IMR-90 (cell line): Measurements from ENCODE around the gene PLA2G4B. TPM values are rescaled to one million over a fixed set of nuclear protein-coding genes. Genes with fewer than 3 reads are reported as not detected.

Experiments
- ATAC-seq: fragments of 200-7000 bp; cut with Tn5 transposase; 2 replicates; pipeline ENCODE4 v1.9.1; 2020; ENCODE audit warnings: low read depth, mild to moderate bottlenecking, moderate library complexity
- BruUV-seq: library from RNA; stranded (reverse); fragments of 400-500 nt; replicated peaks from 2 replicates; lab custom pipeline; 2021; lab: Mats Ljungman, UMichigan
- CTCF ChIA-PET: fragments of 300-600 bp; formaldehyde crosslinking; extraction: SDS; loops from one replicate; lab custom pipeline; 2021; ENCODE audit warnings: antibody characterized with exemption; lab: Yijun Ruan, JAX
- POLR2A ChIA-PET: fragments of 300-600 bp; sonication (Branson Sonifier 250); formaldehyde crosslinking; loops from one replicate; lab custom pipeline; 2022; ENCODE audit warnings: antibody characterized with exemption; ENCODE audit not compliant: unreplicated experiment; lab: Charles Lee
- DNase-seq: peaks from one replicate; pipeline ENCODE4 v3.0.0; 2013
- H2AFZ ChIP-seq: replicated peaks from 2 replicates; pipeline ENCODE3; 2013; ENCODE audit warnings: low read length, mild to moderate bottlenecking; ENCODE audit not compliant: poor library complexity
- H2AK5ac ChIP-seq: 2 replicates; pipeline ENCODE4 v1.6.1; 2013; ENCODE audit warnings: low read depth, low read length, inconsistent platforms
- H2AK9ac ChIP-seq: replicated peaks from 2 replicates; pipeline ENCODE3; 2013; ENCODE audit warnings: mild to moderate bottlenecking, low read depth, low read length, moderate library complexity; ENCODE audit not compliant: poor library complexity
- H2BK120ac ChIP-seq: 2 replicates; pipeline ENCODE4 v1.6.1; 2013; ENCODE audit warnings: low read depth, low read length, inconsistent platforms
- H2BK15ac ChIP-seq: 3 replicates; pipeline ENCODE4 v1.6.1; 2013; ENCODE audit warnings: low read depth, low read length, inconsistent platforms
- H2BK20ac ChIP-seq: 2 replicates; pipeline ENCODE4 v1.6.1; 2013; ENCODE audit warnings: low read depth, mild to moderate bottlenecking, inconsistent platforms, low read length, moderate library complexity
- H2BK5ac ChIP-seq: 2 replicates; pipeline ENCODE4 v1.6.1; 2013; ENCODE audit warnings: mild to moderate bottlenecking, low read depth, low read length, inconsistent platforms; ENCODE audit not compliant: poor library complexity, severe bottlenecking
- H3K14ac ChIP-seq: replicated peaks from 2 replicates; pipeline ENCODE4 v1.6.1; 2013; ENCODE audit warnings: low read depth, low read length, inconsistent platforms
- H3K18ac ChIP-seq: 2 replicates; pipeline ENCODE4 v1.6.1; 2013; ENCODE audit warnings: low read depth, low read length, control low read depth
- H3K23ac ChIP-seq: 2 replicates; pipeline ENCODE4 v1.6.1; 2013; ENCODE audit warnings: low read depth, low read length, inconsistent platforms
- H3K27ac ChIP-seq: 2 replicates; pipeline ENCODE4 v1.5.1; 2013; ENCODE audit warnings: mild to moderate bottlenecking, control low read depth, low read length; ENCODE audit not compliant: insufficient read depth
- H3K27me3 ChIP-seq: 2 replicates; pipeline ENCODE4 v1.6.1; 2013; ENCODE audit warnings: low read length; ENCODE audit not compliant: control insufficient read depth, insufficient read depth
- H3K36me3 ChIP-seq: 2 replicates; pipeline ENCODE4 v1.6.1; 2013; ENCODE audit warnings: low read length, mixed read lengths; ENCODE audit not compliant: control insufficient read depth, insufficient read depth
- H3K4ac ChIP-seq: 2 replicates; pipeline ENCODE4 v1.6.1; 2013; ENCODE audit warnings: low read depth, low read length, inconsistent platforms
- H3K4me1 ChIP-seq: 2 replicates; pipeline ENCODE4 v1.6.1; 2013; ENCODE audit warnings: low read length, mixed read lengths; ENCODE audit not compliant: control insufficient read depth, insufficient read depth
- H3K4me2 ChIP-seq: 2 replicates; pipeline ENCODE4 v1.6.1; 2013; ENCODE audit warnings: low read depth, mild to moderate bottlenecking, control low read depth, low read length, moderate library complexity
- H3K4me3 ChIP-seq: 2 replicates; pipeline ENCODE4 v1.5.1; 2013; ENCODE audit warnings: low read depth, mild to moderate bottlenecking, control low read depth, low read length, moderate library complexity; ENCODE audit not compliant: insufficient read depth
- H3K56ac ChIP-seq: 2 replicates; pipeline ENCODE4 v1.6.1; 2013; ENCODE audit warnings: low read length, inconsistent platforms; ENCODE audit not compliant: insufficient read depth; ENCODE audit errors: extremely low read depth
- H3K79me1 ChIP-seq, 2 experiments: 2 replicates each; pipeline ENCODE4 v1.6.1; 2013; ENCODE audit warnings: low read length in 2 of 2, inconsistent platforms in 1 of 2, low read depth in 1 of 2
- H3K9ac ChIP-seq: 2 replicates; pipeline ENCODE4 v1.6.1; 2013; ENCODE audit warnings: low read depth, low read length, control low read depth
- H3K9me1 ChIP-seq: 2 replicates; pipeline ENCODE4 v1.6.1; 2013; ENCODE audit warnings: low read length, inconsistent platforms; ENCODE audit not compliant: insufficient read depth
- H3K9me3 ChIP-seq: 2 replicates; pipeline ENCODE4 v1.6.1; 2013; ENCODE audit warnings: low read length; ENCODE audit not compliant: control insufficient read depth, insufficient read depth
- H4K20me1 ChIP-seq: 2 replicates; pipeline ENCODE4 v1.6.1; 2013; ENCODE audit warnings: low read length, inconsistent platforms; ENCODE audit not compliant: insufficient read depth
- H4K5ac ChIP-seq: 2 replicates; pipeline ENCODE4 v1.6.1; 2013; ENCODE audit warnings: mild to moderate bottlenecking, low read depth, low read length, control low read depth
- H4K8ac ChIP-seq, 2 experiments: 2 replicates each; pipeline ENCODE4 v1.6.1; 2013; ENCODE audit warnings: low read depth in 2 of 2, low read length in 2 of 2, control low read depth in 1 of 2, inconsistent platforms in 1 of 2
- H4K91ac ChIP-seq: 2 replicates; pipeline ENCODE4 v1.6.1; 2013; ENCODE audit warnings: low read depth, low read length, inconsistent platforms; ENCODE audit not compliant: insufficient read depth
- POLR2A ChIP-seq: IDR thresholded peaks from 2 replicates; pipeline ENCODE4 v1.6.1; 2012; ENCODE audit warnings: mild to moderate bottlenecking, low read depth, low read length
- SMC3 ChIP-seq: fragments of 150-350 bp; IDR thresholded peaks from 2 replicates; pipeline ENCODE4 v1.6.1; 2016; ENCODE audit warnings: low read depth, mild to moderate bottlenecking, antibody characterized with exemption, low read length, moderate library complexity
- USF2 ChIP-seq: fragments of 150-350 bp; IDR thresholded peaks from 2 replicates; pipeline ENCODE4 v1.6.1; 2017; ENCODE audit warnings: mild to moderate bottlenecking, antibody characterized with exemption, low read length, low read depth
- WGBS, 2 experiments: methylation state at CpG; one replicate each; pipeline versions ENCODE4 v1.1.5 to v1.1.7; 2013; ENCODE audit warnings: missing lambda C conversion rate in 2 of 2; ENCODE audit not compliant: insufficient read length in 1 of 2; ENCODE audit errors: extremely low coverage in 2 of 2; 5-methylcytosine and 5-hydroxymethylcytosine counted together
- dilution Hi-C: fragments of 300-500 bp; cut with HindIII; formaldehyde crosslinking; loops from one replicate; pipeline ENCODE4 v1.14.3; 2018; ENCODE audit warnings: low sequenced_read_pairs; ENCODE audit not compliant: unreplicated experiment
- in situ Hi-C: fragments of 300-500 bp; cut with MboI; formaldehyde crosslinking; loops from 3 replicates; pipeline ENCODE4 v1.14.3; 2019; ENCODE audit warnings: low sequenced_read_pairs, inconsistent platforms, mixed read lengths
- intact Hi-C: fragments of 100-400 bp; cut with micrococcal nuclease; formaldehyde crosslinking; loops from 2 replicates; pipeline ENCODE4 v1.10.0; 2022
- polyA plus RNA-seq, 3 experiments: library from polyadenylated mRNA; depleted of rRNA; stranded (reverse); fragments of >200 nt; gene quantifications; 2 replicates each; pipeline ENCODE4 v1.2.3, GENCODE V29; 2012; ENCODE audit warnings: low replicate concordance in 1 of 3
- total RNA-seq: library from RNA; depleted of rRNA; stranded (reverse); fragments of >200 nt; gene quantifications from 2 replicates; pipeline ENCODE4 v1.2.3, GENCODE V29; 2012

PLA2G4B gene
- total and polyA plus RNA-seq, 2 of the 4 experiments (the other 2 are of a cell fraction): 0.18 to 3.1 TPM

- no peak overlapping the region for H3K27ac ChIP-seq
- H2AFZ ChIP-seq: no peak overlapping the region
- ATAC-seq (no peak), DNase-seq (no peak)
- H3K9me3 ChIP-seq: no peaks in the 10 kb centered on the region
- peaks cover 22% of the 10 kb centered on the region; the same call in 1 of the 2 replicates for H3K27me3 ChIP-seq
- peaks cover 9% of the 10 kb centered on the region for H3K36me3 ChIP-seq
- intact Hi-C loops: no loop called here
- no peak overlapping the region for H2BK15ac ChIP-seq
- no peak overlapping the region for H4K91ac ChIP-seq
- dilution Hi-C loops: no loop called here
- no peak overlapping the region for H2AK9ac ChIP-seq
- no TSS peak for BruUV-seq
- no peak overlapping the region for H3K18ac ChIP-seq
- H3K4me2 ChIP-seq: no peak overlapping the region
- H2BK20ac ChIP-seq: no peak overlapping the region
- H2AK5ac ChIP-seq: no peak overlapping the region
- WGBS, 2 experiments: no CpG with 5 or more reads among the region's 8 CpGs
- no peak overlapping the region for H3K56ac ChIP-seq
- no peak overlapping the region for H3K23ac ChIP-seq
- H4K5ac ChIP-seq: no peak overlapping the region
- no peak overlapping the region for H4K8ac ChIP-seq
- no peak overlapping the region for H2BK120ac ChIP-seq
- POLR2A ChIA-PET: no interaction called here
- no peak overlapping the region for H2BK5ac ChIP-seq
- H3K4ac ChIP-seq: no peak overlapping the region
- in situ Hi-C loops: no loop called here
- H3K9me1 ChIP-seq: no peaks in the 10 kb centered on the region
- TF ChIP-seq SMC3 (no peak), POLR2A (no peak), USF2 (no peak)
- H4K20me1 ChIP-seq: no peaks in the 10 kb centered on the region
- no peaks in the 10 kb centered on the region; the same call in 1 of the 2 replicates for H3K4me1 ChIP-seq
- no peaks in the 10 kb centered on the region for H3K79me1 ChIP-seq
- H3K4me3 ChIP-seq: no peak overlapping the region
- H3K14ac ChIP-seq: no peak overlapping the region
- CTCF ChIA-PET: no interaction called here
- no peak overlapping the region for H3K9ac ChIP-seq
Observed at GRCh38 chr15:41851755-41852370, 13.2 kb downstream of the PLA2G4B start.
